H1 (cell line): Measurements from ENCODE around the gene AP1M1. TPM values are rescaled to one million over a fixed set of nuclear protein-coding genes. Genes with fewer than 3 reads are reported as not detected.

Experiments
- CTCF ChIA-PET: fragments of 300-600 bp; sonication (Branson Sonifier 250); formaldehyde crosslinking; loops from one replicate; lab custom pipeline; 2021; ENCODE audit not compliant: partially characterized antibody; lab: Charles Lee
- POLR2A ChIA-PET: fragments of 300-600 bp; sonication (Branson Sonifier 250); formaldehyde crosslinking; loops from one replicate; lab custom pipeline; 2021; ENCODE audit warnings: inconsistent platforms; ENCODE audit not compliant: partially characterized antibody; lab: Charles Lee
- DNase-seq, 2 experiments: peaks; one replicate each; pipeline versions ENCODE4 v3.0.0 to v3.0.0-alpha.2; 2010 to 2022; ENCODE audit warnings: low spot score in 2 of 2, low read depth in 1 of 2, mixed read lengths in 1 of 2
- FAIRE-seq: peaks from 2 replicates; lab custom pipeline; 2011; peaks lifted over from hg19 to GRCh38; lab: Jason Lieb, UNC
- H2AFZ ChIP-seq: 2 replicates; pipeline ENCODE4 v1.8.1; 2012; ENCODE audit warnings: low read length, inconsistent platforms
- H2AK5ac ChIP-seq: 2 replicates; pipeline ENCODE4 v1.6.1; 2013; ENCODE audit warnings: low read depth, low read length
- H2BK120ac ChIP-seq: replicated peaks from 2 replicates; pipeline ENCODE3; 2013; ENCODE audit warnings: low read depth, low read length, inconsistent platforms
- H2BK12ac ChIP-seq: 2 replicates; pipeline ENCODE4 v1.6.1; 2013; ENCODE audit warnings: low read depth, low read length
- H2BK15ac ChIP-seq: 2 replicates; pipeline ENCODE4 v1.6.1; 2013; ENCODE audit warnings: low read length
- H2BK20ac ChIP-seq: 2 replicates; pipeline ENCODE4 v1.6.1; 2013; ENCODE audit warnings: low read length
- H2BK5ac ChIP-seq: 2 replicates; pipeline ENCODE4 v1.6.1; 2013; ENCODE audit warnings: low read depth, low read length
- H3K14ac ChIP-seq: 2 replicates; pipeline ENCODE4 v1.6.1; 2013; ENCODE audit warnings: inconsistent platforms; ENCODE audit not compliant: insufficient read length
- H3K18ac ChIP-seq: 2 replicates; pipeline ENCODE4 v1.6.1; 2013; ENCODE audit warnings: low read length; ENCODE audit errors: extremely low read depth
- H3K23ac ChIP-seq: 2 replicates; pipeline ENCODE4 v1.6.1; 2013; ENCODE audit warnings: inconsistent platforms; ENCODE audit not compliant: insufficient read length
- H3K23me2 ChIP-seq: 2 replicates; pipeline ENCODE4 v1.6.1; 2013; ENCODE audit warnings: low read depth, low read length
- H3K27ac ChIP-seq: 2 replicates; pipeline ENCODE4 v1.6.1; 2011; ENCODE audit warnings: low read depth, low read length, inconsistent platforms
- H3K27me3 ChIP-seq, 4 experiments: replicated peaks in 1 of 4; 1 replicate in 1 of 4; 2 replicates in 3 of 4; pipeline versions ENCODE4 v1.6.1 to v1.8.1; 2011 to 2013; ENCODE audit warnings: low read length in 3 of 4, mild to moderate bottlenecking in 3 of 4, inconsistent platforms in 2 of 4, mixed read lengths in 2 of 4, moderate library complexity in 1 of 4; ENCODE audit not compliant: control insufficient read depth in 3 of 4, insufficient read depth in 3 of 4; ENCODE audit errors: extremely low read depth in 1 of 4
- H3K36me3 ChIP-seq, 4 experiments: 2 replicates each; pipeline versions ENCODE4 v1.6.1 to v1.8.1; 2011 to 2013; ENCODE audit warnings: mild to moderate bottlenecking in 4 of 4, low read length in 3 of 4, moderate library complexity in 2 of 4, control low read depth in 1 of 4, inconsistent platforms in 1 of 4; ENCODE audit not compliant: insufficient read depth in 4 of 4, control insufficient read depth in 2 of 4
- H3K4ac ChIP-seq: replicated peaks from 2 replicates; pipeline ENCODE3; 2013; ENCODE audit warnings: low read length, low read depth, mixed read lengths, inconsistent platforms; ENCODE audit not compliant: insufficient read length
- H3K4me1 ChIP-seq, 4 experiments: replicated peaks in 1 of 4; 1 replicate in 1 of 4; 2 replicates in 3 of 4; pipeline versions ENCODE4 v1.6.1 to v1.8.1; 2011 to 2013; ENCODE audit warnings: low read length in 3 of 4, inconsistent platforms in 2 of 4, mixed read lengths in 1 of 4; ENCODE audit not compliant: insufficient read depth in 4 of 4, control insufficient read depth in 3 of 4
- H3K4me2 ChIP-seq, 2 experiments: 2 replicates each; pipeline versions ENCODE4 v1.6.1 to v1.8.1; 2011 to 2013; ENCODE audit warnings: low read depth in 2 of 2, low read length in 2 of 2, control low read depth in 1 of 2, inconsistent platforms in 1 of 2, mild to moderate bottlenecking in 1 of 2; ENCODE audit not compliant: insufficient read depth in 1 of 2
- H3K4me3 ChIP-seq, 4 experiments: fragments of 200-600, 300-600 bp in 1 of 4; sonication (generic), shearing (Covaris generic), sonication (Bioruptor Twin) in 1 of 4; 2 replicates each; pipeline versions ENCODE4 v1.5.1 to v1.8.1; 2011 to 2016; ENCODE audit warnings: low read length in 4 of 4, low read depth in 3 of 4, control low read depth in 2 of 4, inconsistent platforms in 2 of 4, mild to moderate bottlenecking in 2 of 4, mixed read lengths in 1 of 4, moderate library complexity in 1 of 4; ENCODE audit not compliant: insufficient read depth in 2 of 4; ENCODE audit errors: extremely low read depth in 1 of 4
- H3K56ac ChIP-seq: replicated peaks from 2 replicates; pipeline ENCODE3; 2013; ENCODE audit warnings: low read depth, mild to moderate bottlenecking, mixed read lengths, low read length, inconsistent platforms; ENCODE audit not compliant: insufficient read length
- H3K79me1 ChIP-seq: 2 replicates; pipeline ENCODE4 v1.6.1; 2013; ENCODE audit warnings: low read depth, low read length, control low read depth
- H3K79me2 ChIP-seq, 2 experiments: 2 replicates each; pipeline versions ENCODE4 v1.6.1 to v1.8.1; 2012 to 2013; ENCODE audit warnings: low read length in 2 of 2, mild to moderate bottlenecking in 2 of 2, inconsistent platforms in 1 of 2; ENCODE audit not compliant: insufficient read depth in 2 of 2, control insufficient read depth in 1 of 2
- H3K9ac ChIP-seq, 4 experiments: replicated peaks in 1 of 4; 1 replicate in 1 of 4; 2 replicates in 3 of 4; pipeline versions ENCODE4 v1.6.1 to v1.8.1; 2011 to 2013; ENCODE audit warnings: low read depth in 3 of 4, low read length in 3 of 4, control low read depth in 2 of 4, mild to moderate bottlenecking in 2 of 4, moderate library complexity in 2 of 4, inconsistent platforms in 1 of 4; ENCODE audit errors: extremely low read depth in 1 of 4
- H3K9me3 ChIP-seq, 2 experiments: 2 replicates each; pipeline versions ENCODE4 v1.6.1 to v1.8.1; 2012 to 2013; ENCODE audit warnings: mild to moderate bottlenecking in 2 of 2, moderate library complexity in 2 of 2, control low read depth in 1 of 2, inconsistent platforms in 1 of 2, low read depth in 1 of 2, low read length in 1 of 2, mixed read lengths in 1 of 2; ENCODE audit not compliant: insufficient read depth in 2 of 2
- H4K20me1 ChIP-seq, 2 experiments: replicated peaks in 1 of 2; 2 replicates each; pipeline versions ENCODE3 to v1.8.1; 2011 to 2013; ENCODE audit warnings: inconsistent platforms in 2 of 2, low read length in 2 of 2, mild to moderate bottlenecking in 1 of 2; ENCODE audit not compliant: insufficient read depth in 2 of 2, control insufficient read depth in 1 of 2
- H4K5ac ChIP-seq: 2 replicates; pipeline ENCODE4 v1.6.1; 2013; ENCODE audit warnings: low read length, low read depth, mixed read lengths, inconsistent platforms; ENCODE audit not compliant: insufficient read length
- H4K8ac ChIP-seq: 2 replicates; pipeline ENCODE4 v1.8.0; 2013; ENCODE audit warnings: mild to moderate bottlenecking, moderate library complexity, low read length, inconsistent platforms; ENCODE audit not compliant: insufficient read depth; ENCODE audit errors: extremely low read depth
- H4K91ac ChIP-seq: replicated peaks from 2 replicates; pipeline ENCODE3; 2013; ENCODE audit warnings: low read length, mixed read lengths, inconsistent platforms; ENCODE audit not compliant: insufficient read length
- BRCA1 ChIP-seq: IDR thresholded peaks from 2 replicates; pipeline ENCODE4 v1.6.1; 2012; ENCODE audit warnings: low read depth, low read length, improper control_type of control experiment
- JUND ChIP-seq: IDR thresholded peaks from 2 replicates; pipeline ENCODE4 v1.6.1; 2011; ENCODE audit warnings: mild to moderate bottlenecking, improper control_type of control experiment, low read length
- RBBP5 ChIP-seq: IDR thresholded peaks from 2 replicates; pipeline ENCODE4 v1.7.1; 2012; ENCODE audit warnings: low read depth, mild to moderate bottlenecking, inconsistent platforms, low read length, moderate library complexity, borderline replicate concordance
- SRF ChIP-seq: IDR thresholded peaks from 2 replicates; pipeline ENCODE4 v1.6.1; 2011; ENCODE audit warnings: mild to moderate bottlenecking, low read depth, low read length, moderate library complexity
- WGBS, 2 experiments: shearing (Covaris generic) in 1 of 2; methylation state at CpG; one replicate each; pipeline versions ENCODE4 v1.1.6 to v1.1.7; 2013 to 2015; ENCODE audit warnings: low lambda C conversion rate in 2 of 2, mixed read lengths in 2 of 2, inconsistent platforms in 1 of 2, low coverage in 1 of 2, missing lambda C conversion rate in 1 of 2; ENCODE audit not compliant: insufficient replicate concordance in 2 of 2, insufficient coverage in 1 of 2, insufficient read length in 1 of 2; ENCODE audit errors: extremely low coverage in 1 of 2, missing lambda C conversion rate in 1 of 2; 5-methylcytosine and 5-hydroxymethylcytosine counted together
- polyA plus RNA-seq, 7 experiments: library from polyadenylated mRNA; depleted of rRNA in 3 of 7; stranded (reverse) in 5 of 7; unstranded in 2 of 7; fragments of >200 nt in 5 of 7; fragments of 200-250 nt in 2 of 7; gene quantifications; 1 replicate in 5 of 7; 2 replicates in 1 of 7; 4 replicates in 1 of 7; pipeline versions ENCODE4 v1.2.1 to v1.2.3, GENCODE V29; 2011 to 2013; ENCODE audit warnings: missing spikeins in 2 of 7, mixed read lengths in 2 of 7
- total RNA-seq: library from RNA; stranded (reverse); fragmentation: NEBNext Ultra II Directional; extraction: Animal tissue kit (Norgen Biotek cat#: 25700); gene quantifications from 2 replicates; pipeline ENCODE4 v1.2.1, GENCODE V29; 2021

The AP1M1 gene
- total and polyA plus RNA-seq, 2 of the 8 experiments (the other 6 are each of a cell fraction or from before 2014, with no cell fraction given): 30.9 to 37.5 TPM

GRCh38 chr19:16208064-16208759 lies 10.5 kb downstream of the AP1M1 start:
- no peak overlapping the region for H3K18ac ChIP-seq
- H2AFZ ChIP-seq: no peak overlapping the region
- no peak for DNase-seq
- no peak overlapping the region for H3K27ac ChIP-seq
- H4K5ac ChIP-seq: no peak overlapping the region
- H3K79me1 ChIP-seq: no peaks in the 10 kb centered on the region
- 93% methylated on average over 20 of the region's 21 CpGs; no CpG with 5 or more reads in 1 of the 2 experiments for WGBS, 2 experiments
- no peak overlapping the region for H2BK12ac ChIP-seq
- H2BK120ac ChIP-seq: no peak overlapping the region
- TF ChIP-seq SRF (no peak), BRCA1 (no peak), RBBP5 (no peak), JUND (no peak)
- H3K14ac ChIP-seq: no peak overlapping the region
- peaks cover 2 to 3% of the 10 kb centered on the region in 2 experiments for H4K20me1 ChIP-seq
- H3K56ac ChIP-seq: no peak overlapping the region
- no peaks in the 10 kb centered on the region for H3K23me2 ChIP-seq
- CTCF ChIA-PET: no interaction called here
- no peak overlapping the region for H2AK5ac ChIP-seq
- no peak overlapping the region for H3K4me2 ChIP-seq
- POLR2A ChIA-PET: no interaction called here
- no peak overlapping the region for H2BK5ac ChIP-seq
- H3K4me1 ChIP-seq: no peaks in the 10 kb centered on the region
- H2BK15ac ChIP-seq: no peak overlapping the region
- no peak overlapping the region for H4K8ac ChIP-seq
- H3K4me3 ChIP-seq: no peak overlapping the region
- H3K9me3 ChIP-seq: no peaks in the 10 kb centered on the region
- H3K36me3 ChIP-seq: peaks cover 0 to 11% (median 3%) of the 10 kb centered on the region in 4 experiments; a peak in 4 of 8 replicates
- no peak overlapping the region for H3K4ac ChIP-seq
- H3K23ac ChIP-seq: no peak overlapping the region
- no peaks in the 10 kb centered on the region for H3K27me3 ChIP-seq
- H2BK20ac ChIP-seq: no peak overlapping the region
- H4K91ac ChIP-seq: no peak overlapping the region
- no peak for FAIRE-seq
- H3K79me2 ChIP-seq: no peaks in the 10 kb centered on the region
- H3K9ac ChIP-seq: no peak overlapping the region
